NCI-H2029 treated with DMSO at 0.1 percent for 48 hours (cell line): ENCODE measurements around the gene ABCC4.
"Not testable (repeated sequence)": the region's sequence is repeated elsewhere in the genome, so short reads cannot be mapped to it uniquely, and the experiment has no call there.

Source experiments
- DNase-seq: peaks from one replicate; lab custom pipeline; 2025; lab: John Stamatoyannopoulos, UW

The ABCC4 gene

DNA sequence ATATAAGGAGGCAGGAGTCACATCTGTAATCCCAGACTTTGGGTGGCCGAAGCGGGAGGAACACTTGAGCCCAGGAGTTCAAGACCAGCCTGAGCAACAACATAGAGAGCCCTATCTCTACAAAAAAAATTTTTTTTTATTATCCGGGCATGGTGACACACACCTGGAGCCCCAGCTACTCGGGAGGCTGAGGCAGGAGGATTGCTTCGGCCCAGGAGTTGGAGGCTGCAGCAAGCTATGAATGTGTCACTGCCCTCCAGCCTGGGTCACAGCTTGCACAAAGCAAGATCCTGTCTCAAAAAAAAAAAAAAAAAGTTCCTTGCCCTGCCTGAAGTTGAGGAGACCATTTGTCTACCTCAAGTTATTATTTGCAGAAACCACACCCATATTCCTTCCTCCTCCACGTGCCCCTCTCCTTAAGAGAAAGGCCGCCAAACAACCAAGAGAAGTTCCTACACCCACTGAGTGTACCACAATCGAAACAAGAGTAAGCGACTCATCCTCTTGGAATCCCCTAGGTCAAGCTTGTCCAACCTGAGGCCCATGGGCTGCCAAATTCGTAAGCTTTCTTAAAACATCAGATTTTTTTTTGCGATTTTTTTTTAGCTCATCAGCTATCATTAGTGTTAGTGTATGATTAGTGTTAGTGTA is 2.2 kb downstream of the ABCC4 start:
- no peak for DNase-seq

DNA sequence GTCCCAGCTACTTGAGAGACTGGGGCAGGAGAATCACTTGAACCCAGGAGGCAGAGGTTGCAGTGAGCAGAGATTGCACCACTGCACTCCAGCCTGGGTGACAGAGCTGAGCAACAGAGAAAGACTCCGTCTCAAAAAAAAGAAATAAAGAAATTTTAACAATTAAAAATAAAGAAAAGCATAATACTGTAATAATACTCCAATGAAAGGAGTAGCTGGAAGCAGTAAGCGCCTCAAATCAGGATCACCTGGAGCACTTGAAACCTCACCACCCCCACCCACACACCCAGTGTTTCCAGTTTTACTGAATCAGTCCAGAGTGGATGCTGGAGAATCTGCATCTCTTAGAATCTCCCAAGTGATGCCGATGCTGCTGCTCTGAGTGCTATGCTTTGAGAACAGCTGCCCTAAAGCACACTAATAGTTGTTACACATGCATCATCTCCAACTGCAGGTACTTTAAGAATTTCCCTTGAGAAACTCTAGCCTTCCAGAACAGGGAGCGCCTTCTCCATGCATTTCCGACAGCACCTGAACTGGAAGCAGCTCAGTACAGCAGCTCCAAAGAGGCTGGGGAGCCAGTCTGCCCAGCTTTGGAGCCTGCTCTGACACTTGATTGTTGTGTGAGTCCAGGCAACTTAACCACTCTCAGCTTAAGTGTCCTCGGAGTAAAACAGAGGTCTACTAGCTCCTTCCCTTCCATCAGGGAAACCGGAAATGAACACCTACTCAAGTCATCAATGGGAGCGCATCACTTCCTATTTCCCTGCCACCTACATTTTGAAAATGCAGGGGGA is 2.9 kb downstream of the ABCC4 start:
- no peak for DNase-seq

- DNase-seq: no peak
These were observed 4.8 kb downstream of the ABCC4 start for GRCh38 chr13:95296326-95296925.

DNA sequence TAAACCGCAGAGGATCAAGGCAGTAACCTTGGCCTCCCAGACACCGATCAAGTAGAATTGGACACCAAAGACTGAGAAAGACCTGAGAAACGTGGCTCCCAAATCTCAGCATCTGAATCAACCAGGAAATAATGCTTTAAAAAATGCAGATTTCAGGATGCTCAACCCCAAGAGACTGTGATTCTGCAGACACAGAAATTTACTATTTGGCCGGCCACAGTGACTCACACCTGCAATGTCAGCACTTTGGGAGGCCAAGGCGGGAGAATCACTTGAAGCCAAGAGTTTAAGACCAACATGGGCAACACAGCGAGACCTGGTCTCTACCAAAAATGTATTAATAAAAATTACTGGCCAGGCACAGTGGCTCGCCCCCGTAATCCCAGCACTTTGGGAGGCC is 6.2 kb downstream of the ABCC4 start:
- no peak for DNase-seq

DNA sequence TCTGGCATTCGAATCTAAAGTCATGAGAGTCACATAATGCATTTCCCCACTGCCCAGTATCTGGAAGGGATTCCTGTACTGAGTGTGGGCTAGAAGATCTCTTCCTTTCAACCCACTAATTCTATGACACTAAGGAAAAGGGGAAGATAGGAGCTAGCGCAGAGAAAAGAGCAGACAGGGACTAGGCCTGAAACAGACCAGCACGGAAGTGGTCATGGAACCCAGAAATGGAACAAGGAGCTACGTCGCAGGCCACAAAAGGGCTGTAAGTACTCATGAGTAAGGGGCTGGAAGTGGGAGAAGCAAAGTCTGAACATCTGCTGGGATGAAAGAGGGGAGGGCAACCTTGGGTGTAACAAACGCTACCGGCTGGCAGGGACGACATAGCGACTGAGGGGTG is 8.6 kb downstream of the ABCC4 start:
- DNase-seq: no peak

GRCh38 chr13:95289901-95290300 is 11.3 kb downstream of the ABCC4 start:
- not testable (repeated sequence) for DNase-seq

DNA sequence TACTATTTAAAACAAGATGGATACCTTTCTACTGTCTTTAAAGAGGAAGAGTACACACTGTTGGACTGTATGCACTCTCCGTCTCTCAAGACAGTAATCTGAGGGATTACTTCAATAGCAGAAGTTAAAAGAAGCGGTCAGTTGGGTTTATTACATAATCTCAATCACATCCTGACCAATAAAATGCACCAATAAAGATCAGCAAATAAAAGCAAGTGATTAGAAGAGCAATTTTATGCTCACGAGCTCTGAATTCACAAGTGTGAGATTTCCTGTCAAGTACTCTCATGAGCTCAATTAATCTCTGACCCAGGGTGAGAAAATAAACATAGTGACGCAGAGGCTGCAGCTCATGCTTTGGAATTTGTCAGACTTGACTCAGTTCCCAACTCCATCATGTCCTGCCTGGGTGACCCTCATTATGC is 12.2 kb downstream of the ABCC4 start:
- no peak for DNase-seq

DNA sequence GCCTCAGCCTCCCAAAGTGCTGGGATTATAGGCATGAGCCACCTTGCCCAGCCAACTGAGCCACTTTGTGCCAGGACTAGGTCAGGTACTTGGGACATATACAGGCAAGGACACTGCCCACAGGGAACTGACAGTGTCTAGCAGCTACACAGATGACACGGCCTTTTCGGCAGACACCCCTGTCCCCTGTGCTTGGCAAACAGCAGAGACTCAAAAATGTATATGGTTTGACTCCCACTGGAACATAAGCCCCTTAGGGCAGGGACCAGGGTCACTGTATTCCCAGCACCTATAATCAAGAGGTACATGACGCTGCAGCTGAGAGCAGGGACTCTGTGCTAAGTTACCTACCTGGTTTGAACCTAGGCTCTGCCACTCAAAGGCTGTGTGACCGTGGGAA is 16.8 kb downstream of the ABCC4 start:
- no peak for DNase-seq

- no peak for DNase-seq
These were observed 22.2 kb downstream of the ABCC4 start for GRCh38 chr13:95279016-95279415.

- DNase-seq: no peak
These were observed 25.2 kb downstream of the ABCC4 start for GRCh38 chr13:95276037-95276505.

DNA sequence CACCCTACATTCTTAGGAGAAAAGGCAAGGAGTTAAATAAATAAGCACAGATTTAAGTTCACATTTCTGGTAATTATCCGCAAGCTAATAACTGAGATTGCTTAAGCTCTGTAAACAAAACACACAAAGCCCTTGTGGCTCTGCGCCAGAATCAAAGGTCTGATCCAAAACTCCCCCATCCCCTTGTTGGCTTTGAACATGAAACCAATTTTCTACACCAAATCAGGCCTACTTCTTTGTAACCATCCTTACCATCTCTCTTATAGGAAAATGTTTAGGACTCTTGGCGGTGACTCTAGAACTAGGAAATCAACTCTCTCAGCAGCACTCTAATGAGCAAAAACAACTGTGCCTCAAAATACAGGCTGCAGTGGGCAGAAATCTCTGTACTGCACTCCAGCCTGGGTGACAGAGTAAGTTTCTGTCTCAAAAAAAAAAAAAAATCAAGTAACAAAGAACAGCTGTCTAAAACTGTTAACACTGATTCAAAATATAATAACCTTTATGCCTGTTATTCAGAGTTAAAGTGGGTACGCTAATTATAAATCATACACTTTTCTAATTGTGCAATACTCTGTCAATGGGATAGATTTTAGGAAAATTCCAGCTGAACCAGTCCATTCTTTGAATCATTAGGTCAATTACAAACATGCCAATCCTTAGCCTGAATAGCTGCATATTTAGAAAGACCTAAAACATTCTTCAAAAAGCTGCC is 25.8 kb downstream of the ABCC4 start:
- DNase-seq: no peak

GRCh38 chr13:95273592-95274132 is 27.6 kb downstream of the ABCC4 start:
- DNase-seq: not testable (repeated sequence)

GRCh38 chr13:95272076-95272475 is 29.2 kb downstream of the ABCC4 start:
- DNase-seq: not testable (repeated sequence)

DNA sequence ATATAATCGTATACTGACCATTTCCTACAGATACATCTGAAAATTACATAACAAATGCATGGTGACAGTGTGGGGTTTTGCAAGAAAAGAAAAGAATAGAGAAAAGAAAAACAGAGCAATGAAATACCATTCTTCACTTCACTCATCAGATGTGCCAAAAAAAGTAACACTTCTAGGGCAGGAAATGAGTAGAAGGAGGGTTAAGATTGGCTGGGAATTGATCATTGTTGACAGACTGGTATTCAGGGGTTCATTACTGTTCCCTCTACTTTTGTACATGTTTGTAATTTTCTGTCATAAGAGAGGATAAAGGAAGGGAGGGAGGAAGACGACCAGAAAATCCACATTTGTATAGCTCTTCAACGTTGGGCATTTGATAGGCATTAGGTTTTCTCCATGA is 31.5 kb downstream of the ABCC4 start:
- DNase-seq: no peak

DNA sequence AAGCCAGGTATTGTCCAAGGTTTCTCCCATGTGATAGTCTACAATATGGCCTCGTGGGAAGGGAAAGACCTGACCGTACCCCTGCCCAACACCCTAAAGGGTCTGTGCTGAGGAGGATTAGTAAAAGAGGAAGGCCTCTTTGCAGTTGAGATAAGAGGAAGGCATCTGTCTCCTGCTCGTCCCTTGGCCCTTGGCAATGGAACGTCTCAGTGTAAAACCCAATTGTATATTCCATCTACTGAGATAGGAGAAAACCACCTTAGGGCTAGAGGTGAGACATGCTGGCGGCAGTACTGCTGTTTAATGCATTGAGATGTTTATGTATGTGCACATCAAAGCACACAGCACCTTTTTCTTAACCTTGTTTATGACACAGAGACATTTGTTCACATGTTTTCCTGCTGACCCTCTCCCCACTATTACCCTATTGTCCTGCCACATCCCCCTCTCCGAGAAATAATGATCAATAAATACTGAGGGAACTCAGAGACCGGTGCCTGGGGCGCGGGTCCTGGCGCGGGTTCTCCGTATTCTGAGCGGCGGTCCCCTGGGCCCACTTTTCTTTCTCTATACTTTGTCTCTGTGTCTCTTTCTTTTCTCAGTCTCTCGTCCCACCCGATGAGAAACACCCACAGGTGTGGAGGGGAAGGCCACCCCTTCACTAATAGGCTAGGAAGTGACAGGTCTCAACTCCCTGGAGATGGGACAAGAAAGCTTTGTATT is 32.7 kb downstream of the ABCC4 start:
- not testable (repeated sequence) for DNase-seq

- no peak for DNase-seq
These were observed 33.4 kb downstream of the ABCC4 start for GRCh38 chr13:95267662-95268342.

DNA sequence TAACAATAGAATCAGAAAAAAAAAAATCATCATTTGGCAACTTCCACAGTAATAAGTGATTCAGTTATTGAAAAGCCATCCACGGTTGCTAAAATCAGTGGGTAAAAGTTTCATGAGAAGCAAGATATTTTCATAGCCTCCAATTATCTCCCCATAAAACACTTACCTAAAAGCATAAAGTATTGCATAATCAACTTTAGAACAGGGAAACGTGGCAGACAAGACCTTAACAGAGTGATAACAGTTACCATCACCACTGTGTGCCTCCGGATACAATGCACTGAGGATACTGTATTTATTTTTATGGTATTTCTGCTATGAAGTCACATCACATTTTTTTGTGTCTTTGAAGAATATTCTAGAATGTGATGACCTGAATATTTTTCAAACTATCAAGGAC is 37.0 kb downstream of the ABCC4 start:
- no peak for DNase-seq

DNA sequence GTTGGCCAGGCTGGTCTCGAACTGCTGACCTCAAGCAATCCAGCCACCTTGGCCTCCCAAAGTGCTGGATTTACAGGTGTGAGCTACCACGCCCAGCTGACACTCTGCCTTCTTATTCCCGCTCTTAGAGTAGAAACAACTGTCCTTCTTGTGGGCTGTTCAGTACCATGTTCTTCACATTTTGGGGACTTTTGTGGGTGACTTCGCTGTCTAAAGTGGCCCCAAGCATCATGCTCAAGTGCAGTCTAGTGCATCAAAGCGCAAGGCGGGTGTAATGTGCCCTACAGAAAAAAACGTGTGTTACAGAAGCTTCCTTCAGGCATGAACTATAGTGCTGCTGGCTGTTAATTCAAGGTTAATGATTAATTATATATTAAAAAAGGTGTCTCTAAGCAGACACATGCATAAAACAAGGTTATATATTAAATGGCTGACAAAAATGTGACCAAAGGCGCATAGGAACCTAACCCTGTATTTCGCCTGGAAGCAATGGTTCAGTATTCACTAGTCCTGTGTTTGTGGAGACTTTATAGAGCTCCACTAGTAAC is 38.3 kb downstream of the ABCC4 start:
- DNase-seq: no peak

GRCh38 chr13:95261956-95262355 is 39.3 kb downstream of the ABCC4 start:
- no peak for DNase-seq

DNA sequence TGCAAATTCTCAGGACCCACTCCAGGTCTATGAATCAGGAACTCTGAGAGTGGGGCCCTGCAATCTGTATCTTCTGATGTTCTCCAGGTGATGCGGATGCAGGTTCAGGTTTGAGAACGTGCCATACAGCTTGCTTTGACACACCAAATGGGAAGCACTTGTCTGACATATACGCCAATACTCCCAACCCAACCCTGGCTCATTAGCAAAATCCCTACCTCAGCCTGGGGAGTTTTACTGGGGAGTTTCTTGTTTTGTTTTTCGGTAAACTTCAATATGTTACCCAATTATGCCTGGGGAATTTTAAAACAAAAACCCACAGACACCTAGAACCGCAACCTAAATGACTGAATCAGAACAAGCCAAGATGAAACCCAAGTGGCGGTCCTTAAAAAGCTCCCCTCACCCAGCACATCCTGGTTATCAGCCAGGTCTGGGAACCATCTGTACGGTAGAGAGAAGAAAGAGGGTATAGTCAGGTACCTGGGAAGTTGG is 41.2 kb downstream of the ABCC4 start:
- DNase-seq: no peak
